Mesenchymal stem cell (in vitro differentiated cells and primary cell): ENCODE data around the gene RGN.

Source experiments
- DNase-seq: peaks from one replicate; pipeline ENCODE4 v3.0.0-alpha.2; 2013
- H2AFZ ChIP-seq: one replicate; pipeline ENCODE4 v1.6.1; 2013; ENCODE audit warnings: low read depth, mild to moderate bottlenecking, control low read depth, inconsistent platforms, low read length, moderate library complexity
- H2AK5ac ChIP-seq: 2 replicates; pipeline ENCODE4 v1.6.1; 2013; ENCODE audit warnings: low read length, moderate library complexity, mild to moderate bottlenecking, inconsistent platforms; ENCODE audit not compliant: severe bottlenecking
- H2BK120ac ChIP-seq: one replicate; pipeline ENCODE4 v1.6.1; 2013; ENCODE audit warnings: low read depth, mild to moderate bottlenecking, inconsistent platforms, low read length, moderate library complexity
- H2BK12ac ChIP-seq, 2 experiments: one replicate each; pipeline ENCODE4 v1.6.1; 2013; ENCODE audit warnings: inconsistent platforms in 2 of 2, low read length in 2 of 2, mild to moderate bottlenecking in 2 of 2, moderate library complexity in 2 of 2, control low read depth in 1 of 2
- H2BK15ac ChIP-seq: one replicate; pipeline ENCODE4 v1.6.1; 2013; ENCODE audit warnings: mild to moderate bottlenecking, low read depth, inconsistent platforms; ENCODE audit not compliant: poor library complexity, severe bottlenecking
- H2BK5ac ChIP-seq: 2 replicates; pipeline ENCODE4 v1.6.1; 2013; ENCODE audit warnings: low read depth, mild to moderate bottlenecking, low read length, control low read depth, inconsistent platforms; ENCODE audit not compliant: poor library complexity, severe bottlenecking
- H3K14ac ChIP-seq, 2 experiments: one replicate each; pipeline ENCODE4 v1.6.1; 2013; ENCODE audit warnings: inconsistent platforms in 2 of 2, low read length in 2 of 2, control low read depth in 1 of 2, mild to moderate bottlenecking in 1 of 2, moderate library complexity in 1 of 2
- H3K18ac ChIP-seq, 2 experiments: one replicate each; pipeline ENCODE4 v1.6.1; 2013; ENCODE audit warnings: inconsistent platforms in 2 of 2, low read length in 2 of 2, control low read depth in 1 of 2, low read depth in 1 of 2, mild to moderate bottlenecking in 1 of 2
- H3K23ac ChIP-seq, 2 experiments: one replicate each; pipeline ENCODE4 v1.6.1; 2013; ENCODE audit warnings: inconsistent platforms in 2 of 2, low read length in 2 of 2, mild to moderate bottlenecking in 2 of 2, moderate library complexity in 2 of 2, control low read depth in 1 of 2
- H3K27ac ChIP-seq: 2 replicates; pipeline ENCODE4 v1.5.1; 2013; ENCODE audit warnings: mild to moderate bottlenecking, moderate library complexity, low read length, control low read depth, inconsistent platforms; ENCODE audit not compliant: poor library complexity, severe bottlenecking
- H3K27me3 ChIP-seq, 2 experiments: 2 replicates each; pipeline versions ENCODE4 v1.6.1 to v1.7.0; 2013; ENCODE audit warnings: low read length in 2 of 2, mild to moderate bottlenecking in 2 of 2, moderate library complexity in 2 of 2, control low read depth in 1 of 2, inconsistent platforms in 1 of 2; ENCODE audit not compliant: control insufficient read depth in 1 of 2, insufficient read depth in 1 of 2
- H3K36me3 ChIP-seq, 2 experiments: 2 replicates each; pipeline versions ENCODE4 v1.6.1 to v1.7.0; 2013; ENCODE audit warnings: low read length in 2 of 2, control low read depth in 1 of 2, inconsistent platforms in 1 of 2, low read depth in 1 of 2, mild to moderate bottlenecking in 1 of 2; ENCODE audit not compliant: insufficient read depth in 2 of 2, control insufficient read depth in 1 of 2
- H3K4ac ChIP-seq, 2 experiments: one replicate each; pipeline ENCODE4 v1.6.1; 2013; ENCODE audit warnings: inconsistent platforms in 2 of 2, low read length in 2 of 2, mild to moderate bottlenecking in 2 of 2, moderate library complexity in 2 of 2, control low read depth in 1 of 2, low read depth in 1 of 2
- H3K4me1 ChIP-seq: 2 replicates; pipeline ENCODE4 v1.6.1; 2013; ENCODE audit warnings: low read depth, low read length, control low read depth; ENCODE audit not compliant: control insufficient read depth, insufficient read depth
- H3K4me2 ChIP-seq: 2 replicates; pipeline ENCODE4 v1.6.1; 2013; ENCODE audit warnings: low read length, mild to moderate bottlenecking, inconsistent platforms; ENCODE audit not compliant: poor library complexity, severe bottlenecking
- H3K4me3 ChIP-seq, 2 experiments: 2 replicates each; pipeline versions ENCODE4 v1.5.1 to v1.7.0; 2013; ENCODE audit warnings: low read length in 2 of 2, mild to moderate bottlenecking in 2 of 2, control low read depth in 1 of 2, low read depth in 1 of 2; ENCODE audit not compliant: insufficient read depth in 1 of 2
- H3K79me1 ChIP-seq: replicated peaks from 2 replicates; pipeline ENCODE4 v1.6.1; 2013; ENCODE audit warnings: mild to moderate bottlenecking, control low read depth, low read length, inconsistent platforms; ENCODE audit not compliant: poor library complexity, severe bottlenecking
- H3K9ac ChIP-seq: 2 replicates; pipeline ENCODE4 v1.7.0; 2013; ENCODE audit warnings: mild to moderate bottlenecking, low read length, moderate library complexity
- H3K9me3 ChIP-seq: 2 replicates; pipeline ENCODE4 v1.7.0; 2013; ENCODE audit warnings: mild to moderate bottlenecking, low read length; ENCODE audit not compliant: control insufficient read depth
- H4K8ac ChIP-seq: one replicate; pipeline ENCODE4 v1.6.1; 2013; ENCODE audit warnings: inconsistent platforms, mild to moderate bottlenecking, low read length, moderate library complexity
- H4K91ac ChIP-seq: one replicate; pipeline ENCODE4 v1.6.1; 2013; ENCODE audit warnings: mild to moderate bottlenecking, low read length, inconsistent platforms
- WGBS: methylation state at CpG from one replicate; pipeline ENCODE4 v1.1.7; 2013; ENCODE audit warnings: mixed read lengths; 5-methylcytosine and 5-hydroxymethylcytosine counted together

Gene RGN

GRCh38 chrX:47068720-47069119 lies 9.5 kb upstream of the RGN start:
- H3K4me1 ChIP-seq: no peaks in the 10 kb centered on the region
- H3K9me3 ChIP-seq: no peaks in the 10 kb centered on the region
- H2BK120ac ChIP-seq: no peak overlapping the region
- H2AK5ac ChIP-seq: no peak overlapping the region
- no peak overlapping the region for H2BK5ac ChIP-seq
- no peak overlapping the region for H3K27ac ChIP-seq
- no peak overlapping the region for H3K14ac ChIP-seq
- peaks cover 0 to 15% of the 10 kb centered on the region in 2 experiments for H3K27me3 ChIP-seq
- H2BK12ac ChIP-seq: no peak overlapping the region
- H3K18ac ChIP-seq: no peak overlapping the region
- no peaks in the 10 kb centered on the region for H3K36me3 ChIP-seq
- no peak overlapping the region for H3K9ac ChIP-seq
- H4K91ac ChIP-seq: no peak overlapping the region
- DNase-seq: no peak
- no peak overlapping the region for H2BK15ac ChIP-seq
- H3K4me3 ChIP-seq: no peak overlapping the region
- no peak overlapping the region for H3K4ac ChIP-seq
- no peak overlapping the region for H3K4me2 ChIP-seq
- H2AFZ ChIP-seq: no peak overlapping the region
- no peak overlapping the region for H3K23ac ChIP-seq
- H3K79me1 ChIP-seq: no peaks in the 10 kb centered on the region
- H4K8ac ChIP-seq: no peak overlapping the region

- H3K18ac ChIP-seq: no peak overlapping the region
- H2BK5ac ChIP-seq: no peak overlapping the region
- H3K14ac ChIP-seq: no peak overlapping the region
- H4K8ac ChIP-seq: no peak overlapping the region
- no peak overlapping the region for H3K27ac ChIP-seq
- no peak overlapping the region for H3K23ac ChIP-seq
- no peak overlapping the region for H2AK5ac ChIP-seq
- peaks cover 0 to 21% of the 10 kb centered on the region in 2 experiments for H3K27me3 ChIP-seq
- no peak for DNase-seq
- H2BK120ac ChIP-seq: no peak overlapping the region
- H2BK15ac ChIP-seq: no peak overlapping the region
- H3K4me2 ChIP-seq: no peak overlapping the region
- H3K79me1 ChIP-seq: no peaks in the 10 kb centered on the region
- H2BK12ac ChIP-seq: no peak overlapping the region
- H3K36me3 ChIP-seq: no peaks in the 10 kb centered on the region
- no peak overlapping the region for H3K9ac ChIP-seq
- H3K9me3 ChIP-seq: no peaks in the 10 kb centered on the region
- H3K4me3 ChIP-seq: no peak overlapping the region
- 97% methylated on average over 5 of the region's 9 CpGs for WGBS
- H3K4me1 ChIP-seq: peaks cover 5% of the 10 kb centered on the region
- no peak overlapping the region for H2AFZ ChIP-seq
- H3K4ac ChIP-seq: no peak overlapping the region
- no peak overlapping the region for H4K91ac ChIP-seq
Measured at GRCh38 chrX:47080215-47080914, 2.1 kb downstream of the RGN start.

GRCh38 chrX:47080915-47081236 lies 2.6 kb downstream of the RGN start:
- Histone ChIP-seq H3K36me3 (no peaks in the 10 kb centered on the region), H3K4me1 (peaks cover 5% of the 10 kb centered on the region), H2BK120ac (no peak overlapping the region), H2BK5ac (no peak overlapping the region), H3K9me3 (no peaks in the 10 kb centered on the region), H2BK12ac (no peak overlapping the region), H3K4ac (no peak overlapping the region), H2AK5ac (no peak overlapping the region), H3K4me3 (no peak overlapping the region), H3K79me1 (no peaks in the 10 kb centered on the region), H3K14ac (no peak overlapping the region), H3K27ac (no peak overlapping the region), H3K18ac (no peak overlapping the region), H3K23ac (no peak overlapping the region), H4K8ac (no peak overlapping the region), H2AFZ (no peak overlapping the region), H2BK15ac (no peak overlapping the region), H3K27me3 (peaks cover 0 to 21% of the 10 kb centered on the region in 2 experiments), H4K91ac (no peak overlapping the region), H3K4me2 (no peak overlapping the region), H3K9ac (no peak overlapping the region)
- DNase-seq: no peak
- WGBS: 78% methylated on average over 1 of the region's 5 CpGs

DNA sequence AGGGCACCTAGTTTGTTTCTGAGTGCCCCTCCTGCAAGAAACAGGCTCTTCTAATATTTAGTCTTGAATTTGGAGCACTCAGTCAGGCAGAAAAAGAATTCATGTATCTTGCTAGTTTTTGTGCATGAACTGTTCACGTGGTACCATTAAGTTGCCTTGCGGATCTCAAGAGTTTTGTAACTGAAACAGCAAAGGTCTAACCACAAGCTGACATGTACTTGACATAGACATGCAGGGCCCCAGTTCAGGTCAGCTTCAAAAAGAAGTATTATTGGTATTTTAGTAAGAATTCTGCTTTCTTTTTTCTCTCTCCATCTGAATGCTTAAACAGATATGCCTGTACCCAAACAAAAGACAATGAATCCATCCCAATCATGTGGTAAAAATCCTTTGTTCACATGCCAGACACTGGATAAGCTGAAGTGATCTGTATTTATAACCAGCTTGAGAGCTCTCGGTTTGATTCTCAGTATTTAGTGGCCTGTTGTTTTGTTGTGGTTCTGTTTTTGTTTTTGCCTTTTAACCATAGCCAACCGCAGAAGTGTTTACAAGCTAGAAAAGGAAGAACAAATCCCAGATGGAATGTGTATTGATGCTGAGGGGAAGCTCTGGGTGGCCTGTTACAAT lies 13.0 kb downstream of the RGN start:
- H4K91ac ChIP-seq: no peak overlapping the region
- peaks cover 0 to 50% of the 10 kb centered on the region in 2 experiments for H3K27me3 ChIP-seq
- H2BK12ac ChIP-seq: no peak overlapping the region
- no peak overlapping the region for H3K18ac ChIP-seq
- H3K36me3 ChIP-seq: no peaks in the 10 kb centered on the region
- no peak overlapping the region for H3K14ac ChIP-seq
- no peak overlapping the region for H2BK15ac ChIP-seq
- H3K4me2 ChIP-seq: no peak overlapping the region
- no peaks in the 10 kb centered on the region for H3K9me3 ChIP-seq
- no peak overlapping the region for H2BK120ac ChIP-seq
- no peak overlapping the region for H3K4me3 ChIP-seq
- H3K9ac ChIP-seq: no peak overlapping the region
- no peaks in the 10 kb centered on the region for H3K79me1 ChIP-seq
- 7% methylated on average over 4 of the region's 4 CpGs for WGBS
- no peaks in the 10 kb centered on the region for H3K4me1 ChIP-seq
- peak; percentile 61 for DNase-seq
- H2BK5ac ChIP-seq: no peak overlapping the region
- H2AK5ac ChIP-seq: no peak overlapping the region
- no peak overlapping the region for H3K23ac ChIP-seq
- H2AFZ ChIP-seq: no peak overlapping the region
- no peak overlapping the region for H3K27ac ChIP-seq
- no peak overlapping the region for H3K4ac ChIP-seq
- H4K8ac ChIP-seq: no peak overlapping the region
